OCI-LY1 (cell line): ENCODE measurements around the gene SMIM5.

Experiments
- CTCF ChIP-seq: fragments of 200-600 bp; sonication (generic), shearing (Covaris generic); IDR thresholded peaks from 2 replicates; pipeline ENCODE4 v1.5.1; 2017; ENCODE audit warnings: mild to moderate bottlenecking, antibody characterized with exemption, low read length, moderate library complexity, mixed read lengths
- EZH2 ChIP-seq: fragments of 200-600 bp; sonication (generic), shearing (Covaris generic); IDR thresholded peaks from 2 replicates; pipeline ENCODE4 v1.8.0; 2017; ENCODE audit warnings: borderline replicate concordance, mixed run types, mild to moderate bottlenecking, antibody characterized with exemption, low read length, moderate library complexity, mixed read lengths

DNA sequence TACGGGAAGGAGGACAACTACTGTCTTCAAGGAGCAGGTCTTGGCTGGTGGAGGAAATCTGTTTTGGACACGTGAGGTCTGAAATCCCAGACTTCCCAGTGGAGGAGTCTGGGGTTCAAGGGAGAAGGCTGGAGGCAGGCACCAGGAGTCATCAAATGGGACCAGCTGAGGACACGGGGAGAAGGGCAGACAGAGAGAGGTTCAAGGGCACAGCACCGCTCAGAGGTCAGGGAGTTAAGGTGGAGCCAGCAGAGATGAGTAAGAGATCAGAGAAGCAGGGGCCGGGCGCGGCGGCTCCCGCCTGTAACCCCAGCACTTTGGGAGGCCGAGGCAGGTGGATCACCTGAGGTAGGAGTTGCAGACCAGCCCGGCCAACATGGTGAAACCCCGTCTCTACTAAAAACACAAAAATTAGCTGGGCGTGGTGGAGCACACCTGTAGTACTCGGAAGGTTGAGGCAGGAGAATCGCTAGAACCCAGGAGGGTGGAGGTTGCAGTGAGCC, 10.4 kb upstream of the SMIM5 start:
- no peak for TF ChIP-seq EZH2
- TF ChIP-seq CTCF: no peak
